GM18517 (cell line): Measurements from ENCODE around the gene PPM1F.
A peak's percentile ranks its signal among the peaks of the same experiment; 100 is the strongest.
"Not testable (repeated sequence)": the region's sequence is repeated elsewhere in the genome, so short reads cannot be mapped to it uniquely, and the experiment has no call there.

Source experiments
- ATAC-seq: cut with Tn5 transposase; IDR thresholded peaks from one replicate; pipeline ENCODE4 v1.9.1; 2021; ENCODE audit warnings: mild to moderate bottlenecking, moderate library complexity; ENCODE audit not compliant: unreplicated experiment

PPM1F gene

GRCh38 chr22:21942407-21943343, 10.0 kb downstream of the PPM1F start:
- ATAC-seq = no peak

DNA sequence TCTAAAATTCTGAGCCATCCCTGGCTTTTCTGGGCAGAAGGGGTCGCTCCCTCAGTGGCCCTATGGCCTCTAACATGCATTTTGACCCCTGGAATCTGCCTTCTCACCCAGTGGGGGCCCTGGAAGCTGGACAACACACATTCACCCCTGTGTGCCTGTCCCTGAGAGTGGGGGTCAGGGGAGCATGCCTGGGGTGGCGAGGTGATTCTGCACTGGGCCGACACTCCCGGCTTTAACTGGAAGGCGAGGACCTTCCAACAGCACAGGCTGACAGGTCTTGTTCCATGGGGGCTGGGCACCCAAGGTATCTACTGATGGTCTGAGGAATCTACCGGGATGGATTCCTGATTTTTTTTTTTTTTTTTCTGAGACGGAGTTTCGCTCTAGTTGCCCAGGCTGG, 10.7 kb downstream of the PPM1F start:
- no peak for ATAC-seq

- ATAC-seq = no peak
Observed at GRCh38 chr22:21940521-21940920, 12.1 kb downstream of the PPM1F start.

GRCh38 chr22:21939935-21940334, 12.7 kb downstream of the PPM1F start:
- not testable (repeated sequence) for ATAC-seq

DNA sequence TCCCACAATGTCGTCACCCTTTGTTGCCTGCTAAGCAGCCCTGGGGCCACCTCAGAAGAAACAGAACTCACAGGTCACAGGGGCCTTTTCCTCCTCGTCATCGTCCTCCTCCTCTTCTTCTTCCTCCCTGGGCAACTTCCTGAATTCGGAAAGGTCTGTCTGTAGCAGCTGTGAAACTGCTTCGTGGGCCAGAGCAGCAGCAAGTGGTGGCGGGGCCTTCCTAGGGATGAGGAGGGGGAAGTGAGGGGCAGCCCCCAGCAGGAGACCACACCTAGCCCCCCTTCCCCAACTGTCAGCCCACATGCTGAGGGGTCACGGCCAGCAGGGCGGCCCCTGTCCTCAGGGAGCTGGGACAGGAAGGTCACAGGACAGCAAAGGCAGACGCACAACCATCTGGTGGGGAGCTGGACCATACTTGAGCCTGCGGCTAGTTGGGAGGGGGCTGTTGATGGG, 13.2 kb downstream of the PPM1F start:
- ATAC-seq = no peak

GRCh38 chr22:21938906-21939305, 13.7 kb downstream of the PPM1F start:
- no peak for ATAC-seq

GRCh38 chr22:21938071-21938822, 14.4 kb downstream of the PPM1F start:
- peak; percentile 93 for ATAC-seq

GRCh38 chr22:21937821-21938070, 14.9 kb downstream of the PPM1F start:
- peak; percentile 9 for ATAC-seq

GRCh38 chr22:21937041-21937820, 15.4 kb downstream of the PPM1F start:
- ATAC-seq = no peak

DNA sequence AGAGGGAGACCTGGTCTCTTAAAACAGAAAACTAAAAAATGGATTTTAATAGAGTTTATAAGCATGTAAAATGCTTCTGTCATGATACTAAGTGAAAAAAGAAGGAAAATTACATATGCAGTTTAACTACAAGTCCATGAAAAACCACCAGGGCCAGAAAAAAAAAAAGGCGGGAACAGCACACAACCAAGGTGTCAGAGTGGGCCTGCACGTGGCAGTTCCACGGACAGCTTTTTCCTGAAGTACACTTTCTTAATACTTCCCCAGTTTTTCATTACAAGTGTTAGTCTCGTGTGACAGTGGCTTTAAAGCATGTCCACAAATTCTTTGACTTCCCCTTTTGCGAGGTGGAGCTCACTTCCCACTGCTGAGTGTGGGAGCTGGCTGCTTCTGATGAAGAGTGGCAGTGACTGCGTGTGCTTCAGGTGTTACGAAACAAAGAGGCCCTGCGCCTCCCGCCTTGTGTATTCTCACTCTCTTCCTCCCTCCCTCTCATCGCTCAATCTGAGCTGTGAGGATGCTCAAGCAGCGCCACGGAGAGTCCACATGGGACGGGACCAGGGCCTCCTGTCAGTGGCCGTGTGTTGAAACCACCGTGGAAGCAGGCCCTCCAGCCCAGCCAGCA, 16.4 kb downstream of the PPM1F start:
- no peak for ATAC-seq

- ATAC-seq = no peak
Observed at GRCh38 chr22:21933910-21934309, 18.7 kb downstream of the PPM1F start.

GRCh38 chr22:21933413-21933812, 19.2 kb downstream of the PPM1F start:
- no peak for ATAC-seq

DNA sequence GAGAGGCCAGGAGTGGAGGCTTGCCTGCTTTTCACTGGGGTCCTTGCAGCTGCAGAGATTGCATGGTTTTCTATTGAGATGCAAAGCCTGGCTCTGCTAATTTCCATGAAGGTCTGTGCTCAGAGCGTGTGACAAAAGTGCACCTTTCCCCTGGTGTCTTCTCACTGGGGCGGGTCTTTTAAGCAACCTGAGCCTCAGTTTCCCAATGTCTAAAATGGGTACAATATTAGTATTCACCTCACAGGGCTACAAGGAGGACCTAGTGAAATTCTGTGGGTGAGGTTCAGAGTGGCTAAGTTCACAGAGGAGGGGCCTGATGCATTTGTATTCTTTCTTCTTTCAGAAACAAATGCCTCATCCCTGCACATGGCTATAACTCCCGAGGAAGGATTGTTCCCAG, 20.3 kb downstream of the PPM1F start:
- no peak for ATAC-seq

GRCh38 chr22:21931056-21931455, 21.6 kb downstream of the PPM1F start:
- no peak for ATAC-seq

DNA sequence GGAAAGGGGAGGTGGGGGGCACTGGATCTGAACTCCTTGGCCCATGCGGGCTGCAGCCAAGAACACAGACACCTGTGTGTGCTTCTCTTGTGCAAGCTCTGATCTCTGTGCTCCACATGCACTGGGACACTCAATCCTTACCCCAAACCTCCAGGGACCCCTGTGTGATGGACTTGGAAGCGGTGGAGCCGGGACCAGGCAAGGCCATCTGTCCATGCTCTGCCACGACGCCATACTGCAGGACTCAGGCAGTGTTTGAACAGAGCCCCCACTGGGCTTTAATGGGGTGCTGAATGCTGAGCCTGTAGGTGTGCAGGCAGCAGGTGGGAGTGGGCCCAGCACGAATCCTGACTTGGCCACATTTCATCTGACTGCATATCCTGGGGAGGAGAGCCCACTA, 23.4 kb downstream of the PPM1F start:
- ATAC-seq = no peak

DNA sequence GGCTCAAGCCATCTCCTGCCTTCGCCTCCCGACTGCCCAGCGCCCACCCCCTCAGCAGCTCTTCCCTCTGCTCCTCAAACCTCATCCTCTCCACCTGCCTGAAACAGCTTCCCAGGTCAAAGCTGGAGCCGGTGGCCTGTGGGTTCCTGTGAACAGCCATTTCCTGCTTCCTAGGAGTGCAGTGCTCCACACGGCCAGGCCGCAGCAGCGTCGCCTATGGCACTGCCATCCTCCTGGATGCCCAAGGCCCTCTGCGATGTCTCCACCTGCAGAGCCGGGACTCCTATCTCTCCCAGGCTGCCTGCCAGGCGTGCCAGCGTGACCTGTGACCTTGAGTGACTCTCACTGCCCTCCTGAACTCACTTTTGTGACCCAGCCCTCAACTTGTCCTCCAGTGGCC, 24.6 kb downstream of the PPM1F start:
- no peak for ATAC-seq

DNA sequence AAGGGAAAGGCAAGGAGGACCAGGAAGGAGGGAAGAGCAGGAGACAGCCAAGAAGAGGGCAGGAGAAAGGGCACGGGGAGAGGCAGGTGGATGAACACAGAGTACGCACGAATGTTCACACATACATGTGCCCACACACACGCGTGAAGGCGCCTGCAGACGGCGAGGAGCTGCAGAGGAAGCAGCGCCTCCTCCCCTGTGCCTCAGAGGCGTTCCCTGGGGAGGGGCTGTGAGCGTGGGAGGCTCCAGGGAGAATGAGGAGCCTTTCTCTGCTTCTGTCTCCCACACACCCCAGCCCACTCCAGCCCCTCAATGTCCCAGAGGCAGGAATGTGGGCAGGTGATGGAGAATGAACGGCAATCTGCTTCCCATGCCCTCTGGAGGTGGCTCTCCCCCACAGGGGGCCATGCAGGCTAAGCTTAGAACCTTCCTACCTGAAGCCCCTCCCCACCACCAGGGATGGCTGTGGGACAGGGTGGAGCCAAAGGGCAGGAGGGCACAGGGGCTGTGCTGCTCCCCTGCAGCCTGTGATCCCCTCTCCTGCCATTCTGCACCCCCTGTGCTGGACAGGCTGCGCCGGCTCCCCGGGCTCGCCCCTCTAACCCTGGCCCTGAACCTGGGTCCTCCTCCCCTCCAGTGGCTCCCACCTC, 25.3 kb downstream of the PPM1F start:
- no peak for ATAC-seq

DNA sequence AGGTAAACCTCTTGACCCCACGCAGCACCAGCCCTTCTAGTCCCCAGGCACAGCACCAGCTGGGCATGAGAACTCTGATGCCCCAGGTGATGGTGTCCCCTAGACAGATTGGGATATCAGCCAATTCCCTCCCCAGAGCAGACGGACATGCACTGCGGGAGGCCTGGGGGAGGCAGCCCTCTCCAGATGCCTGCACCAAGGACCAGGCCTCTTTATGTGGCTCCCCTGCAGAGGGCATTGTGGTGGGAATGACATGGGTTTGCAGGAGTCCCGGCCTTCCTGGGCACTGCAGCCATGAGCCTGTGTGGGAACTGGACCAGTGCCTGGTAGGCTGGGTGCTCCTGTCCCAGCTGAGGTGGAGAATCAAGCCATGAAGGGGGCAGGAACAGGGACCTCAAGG, 25.9 kb downstream of the PPM1F start:
- no peak for ATAC-seq

DNA sequence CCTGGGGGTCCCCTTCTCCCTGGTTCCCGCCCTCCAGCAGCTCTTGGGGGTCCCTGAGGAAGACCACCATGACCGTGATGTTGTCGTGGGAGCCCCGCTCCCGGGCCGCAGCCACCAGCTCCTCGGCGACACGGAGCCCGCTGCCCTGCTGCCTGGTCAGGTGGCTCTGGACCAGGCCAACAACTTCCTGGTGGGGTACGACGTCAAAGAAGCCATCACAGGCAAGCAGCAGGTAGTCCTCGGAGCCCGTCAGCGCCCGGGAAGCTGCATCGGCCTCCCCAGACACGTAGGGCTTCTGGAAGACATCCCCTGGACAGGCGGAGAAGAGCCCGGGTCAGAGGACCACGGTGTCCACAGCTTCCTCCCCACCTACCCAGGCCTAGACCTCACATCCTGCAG, 29.5 kb downstream of the PPM1F start:
- ATAC-seq = no peak

DNA sequence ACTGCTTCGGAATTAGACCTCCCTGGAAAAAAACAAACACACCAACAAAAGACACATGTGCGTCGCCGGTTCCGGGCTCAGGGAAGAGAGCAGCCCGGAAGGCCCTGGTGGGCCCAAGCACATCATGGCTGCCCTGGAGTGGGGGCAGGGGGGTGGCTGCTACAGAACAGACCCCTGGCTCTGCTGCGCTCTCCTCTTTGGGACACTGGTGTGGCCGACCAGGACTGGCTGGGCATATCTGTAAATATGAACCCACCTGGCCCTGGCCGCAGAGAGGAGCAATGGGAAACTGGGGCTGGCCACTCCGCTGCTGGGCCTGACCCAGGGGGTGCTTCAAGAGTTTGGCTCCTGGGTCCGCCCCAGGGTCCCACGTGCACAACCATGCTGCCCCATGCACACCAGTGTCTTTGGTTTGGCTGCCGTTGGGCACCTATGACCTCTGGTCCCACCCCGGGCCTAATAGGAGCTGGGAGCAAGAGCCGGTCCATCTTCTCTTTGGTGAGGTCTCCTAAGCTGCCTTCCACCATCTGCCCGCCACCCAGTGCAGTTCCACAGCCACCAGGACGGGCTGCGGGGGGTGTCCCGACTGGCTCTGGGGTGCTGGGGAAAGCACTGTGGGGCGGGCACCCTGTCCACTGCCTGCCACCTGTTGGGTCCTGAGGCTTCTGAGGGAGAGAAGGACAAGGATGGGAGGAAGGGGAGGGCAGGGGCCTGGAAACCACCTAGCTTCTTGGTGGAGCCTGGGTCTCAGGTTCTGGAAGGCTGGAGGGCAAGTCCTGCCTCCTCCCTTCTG, 30.1 kb downstream of the PPM1F start:
- no peak for ATAC-seq
